GM10248 (cell line): ENCODE data around the gene SEPTIN5.

Experiments used
- CTCF ChIA-PET: fragments of 300-600 bp; sonication (Branson Sonifier 250); formaldehyde crosslinking; extraction: SDS; loops from one replicate; lab custom pipeline; 2021; ENCODE audit warnings: antibody characterized with exemption; lab: Yijun Ruan, JAX
- POLR2A ChIA-PET: fragments of 350-650 bp; sonication (Branson Sonifier 250); formaldehyde crosslinking; extraction: SDS; loops from one replicate; lab custom pipeline; 2020; ENCODE audit warnings: antibody characterized with exemption; lab: Yijun Ruan, JAX
- DNase-seq: peaks from one replicate; pipeline ENCODE4 v3.0.0; 2012; ENCODE audit errors: extremely low spot score
- CTCF ChIP-seq: IDR thresholded peaks from 2 replicates; pipeline ENCODE4 v1.5.1; 2012; ENCODE audit warnings: mild to moderate bottlenecking, low read depth; ENCODE audit errors: extremely low read depth, missing control alignments, control extremely low read depth

Gene SEPTIN5

DNA sequence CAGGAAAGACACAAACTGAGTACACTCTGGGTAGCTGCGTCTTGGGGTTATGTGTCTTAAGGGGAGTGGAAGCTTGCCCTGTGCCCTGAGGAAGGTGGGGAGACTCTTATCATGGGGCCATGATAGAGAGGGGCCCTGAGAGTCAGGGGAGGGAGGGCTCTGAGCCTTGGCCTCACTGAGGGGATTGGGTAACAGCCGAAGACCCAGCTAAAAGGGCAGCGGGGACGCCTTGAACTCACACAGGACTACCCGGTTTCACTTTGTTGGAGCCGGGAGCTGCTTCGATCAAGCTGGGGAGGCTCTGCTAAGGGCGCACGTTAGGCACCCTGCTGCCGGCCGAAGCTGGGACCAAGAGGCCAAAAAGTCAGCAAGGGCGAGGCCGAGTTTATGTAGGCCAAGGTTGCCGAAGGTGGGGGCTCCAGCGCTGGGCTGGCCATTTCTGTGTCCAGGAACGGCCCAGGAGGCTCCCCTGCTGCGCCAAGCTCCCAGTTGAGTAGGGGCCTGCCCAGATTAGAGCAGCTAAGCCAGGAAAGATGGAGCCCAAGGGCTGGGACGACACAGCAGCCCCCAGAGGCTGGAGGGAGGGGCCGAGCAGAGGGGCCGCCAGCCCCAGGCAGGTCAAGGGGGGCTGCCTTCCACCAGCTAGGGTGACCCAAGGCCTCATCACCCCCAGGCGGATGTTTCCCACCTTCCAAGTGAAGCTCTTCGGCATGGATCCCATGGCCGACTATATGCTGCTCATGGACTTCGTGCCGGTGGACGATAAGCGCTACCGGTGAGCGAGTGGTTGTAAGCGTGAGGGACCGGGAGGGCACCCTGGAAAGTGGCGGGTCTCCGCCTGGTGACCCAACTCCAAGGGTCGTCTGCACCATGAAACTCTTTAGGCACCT lies 48.5 kb downstream of the SEPTIN5 start:
- CTCF ChIA-PET = interaction anchor here (0.8 to 1.0 kb wide), 2 partner anchors 32 to 131 kb away, joined by 3 to 6 read pairs; no protein-coding TSS in a partner anchor
- POLR2A ChIA-PET = no interaction called here
- TF ChIP-seq CTCF = no peak
- no peak for DNase-seq

DNA sequence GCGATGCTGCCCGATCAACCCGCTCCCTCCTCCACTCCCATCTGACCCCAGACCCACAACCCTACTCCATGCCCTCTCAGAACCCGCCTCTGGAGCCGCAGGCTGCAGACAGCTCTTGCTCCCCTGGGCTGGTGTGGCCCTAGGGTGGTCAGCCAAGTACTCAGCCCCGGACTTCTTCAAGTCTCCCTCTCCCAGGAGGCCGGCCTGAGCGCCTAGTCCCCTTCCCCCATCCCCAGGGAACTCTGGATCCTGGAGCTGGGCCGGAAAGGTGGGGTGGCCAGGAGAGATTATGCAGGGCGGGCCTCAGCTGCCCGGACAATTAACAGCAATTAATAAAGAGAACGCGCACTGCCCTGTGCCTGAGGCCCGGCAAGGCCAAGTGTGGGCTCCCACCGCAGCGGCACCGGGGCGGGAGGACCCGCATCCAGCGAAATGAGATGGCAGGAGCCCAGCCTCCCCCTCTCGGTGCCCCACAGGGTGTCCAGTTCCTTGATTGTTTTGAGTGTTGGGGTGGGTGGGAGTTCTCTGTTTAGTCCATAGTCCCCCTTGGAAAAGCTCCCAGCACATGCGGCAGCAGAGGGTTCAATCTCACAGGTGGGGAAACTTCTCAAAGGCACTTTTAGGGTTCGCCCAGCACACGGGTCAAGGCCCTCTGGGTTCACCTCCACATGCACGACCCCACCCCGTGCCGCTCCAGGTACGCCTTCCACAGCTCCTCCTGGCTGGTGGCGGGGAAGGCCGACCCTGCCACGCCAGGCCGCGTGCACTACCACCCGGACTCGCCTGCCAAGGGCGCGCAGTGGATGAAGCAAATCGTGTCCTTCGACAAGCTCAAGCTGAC lies 49.4 kb downstream of the SEPTIN5 start:
- POLR2A ChIA-PET = no interaction called here
- no peak for DNase-seq
- CTCF ChIA-PET = interaction anchor here (0.8 to 1.8 kb wide), 8 partner anchors 9 to 132 kb away, joined by 3 to 6 read pairs (median 3); no protein-coding TSS in a partner anchor
- no peak for TF ChIP-seq CTCF

- ChIA-PET CTCF (interaction anchor here (0.9 to 1.8 kb wide), 6 partner anchors 9 to 84 kb away, joined by 3 to 5 read pairs (median 3); no protein-coding TSS in a partner anchor), POLR2A (no interaction called here)
- DNase-seq = no peak
- TF ChIP-seq CTCF = no peak
Observed at GRCh38 chr22:19764299-19764593, 49.9 kb downstream of the SEPTIN5 start.

GRCh38 chr22:19764636-19765476 lies 50.6 kb downstream of the SEPTIN5 start:
- no peak for TF ChIP-seq CTCF
- DNase-seq = no peak
- CTCF ChIA-PET = interaction anchor here (0.9 to 1.8 kb wide), 6 partner anchors 8 to 85 kb away, joined by 3 to 5 read pairs (median 3); no protein-coding TSS in a partner anchor
- POLR2A ChIA-PET = no interaction called here

- ChIA-PET POLR2A (no interaction called here), CTCF (no interaction called here)
- no peak for TF ChIP-seq CTCF
- DNase-seq = no peak
Observed at GRCh38 chr22:19765477-19766239, 51.4 kb downstream of the SEPTIN5 start.

DNA sequence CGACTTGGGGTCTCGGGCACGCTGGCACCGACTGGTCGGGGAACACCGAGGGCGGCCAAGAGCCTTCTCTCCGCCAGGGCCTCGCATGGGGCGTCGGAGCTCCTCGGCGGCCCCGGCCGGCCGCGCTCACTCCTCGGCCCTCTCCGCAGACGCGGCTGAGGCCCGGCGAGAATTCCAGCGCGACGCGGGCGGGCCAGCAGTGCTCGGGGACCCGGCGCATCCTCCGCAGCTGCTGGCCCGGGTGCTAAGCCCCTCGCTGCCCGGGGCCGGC lies 51.9 kb downstream of the SEPTIN5 start:
- no peak for TF ChIP-seq CTCF
- POLR2A ChIA-PET = no interaction called here
- DNase-seq = no peak
- CTCF ChIA-PET = no interaction called here
